GM19438 (cell line): ENCODE measurements around the gene ARHGEF10L.
"Not testable (repeated sequence)": the region's sequence is repeated elsewhere in the genome, so short reads cannot be mapped to it uniquely, and the experiment has no call there.

Experiments
- ATAC-seq: cut with Tn5 transposase; IDR thresholded peaks from one replicate; pipeline ENCODE4 v1.9.1; 2021; ENCODE audit warnings: low read depth; ENCODE audit not compliant: unreplicated experiment

ARHGEF10L gene

DNA sequence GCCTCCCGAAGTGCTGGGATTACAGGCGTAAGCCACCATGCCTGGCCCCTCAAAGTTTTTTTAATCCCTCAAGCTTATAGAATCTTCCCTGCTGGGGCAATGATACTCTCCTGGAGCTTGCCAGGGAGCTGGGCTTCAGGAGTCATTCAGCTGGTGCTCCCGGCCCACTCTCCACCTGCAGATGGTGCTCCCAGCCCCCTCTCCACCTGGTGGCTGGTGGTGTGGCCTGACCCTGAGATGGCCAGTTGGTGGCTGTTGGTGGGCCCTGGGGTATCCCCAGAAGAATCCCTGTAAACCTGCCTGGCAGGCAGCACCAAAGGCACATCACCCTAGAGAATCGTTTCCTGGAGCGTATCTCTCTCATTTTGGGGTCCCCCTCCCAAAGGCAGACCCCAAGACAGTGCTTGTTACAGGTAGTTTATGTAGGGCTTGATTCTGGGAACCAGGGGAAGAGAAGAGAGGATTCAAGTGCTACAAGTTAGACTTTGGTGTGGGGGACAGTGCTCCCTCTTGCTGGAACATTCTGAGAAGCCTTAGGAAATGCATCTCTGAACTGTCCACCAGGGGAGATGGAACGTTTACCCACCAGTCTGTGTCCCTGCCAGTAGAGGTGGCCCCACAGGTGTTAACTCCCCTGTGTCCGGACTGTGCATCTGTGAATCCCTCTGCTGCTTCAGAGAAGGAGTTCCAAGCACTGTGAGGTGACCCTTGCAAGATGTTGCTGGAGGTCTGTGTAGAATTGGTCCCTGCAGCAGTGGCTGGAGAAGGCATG is 186.5 kb downstream of the ARHGEF10L start:
- ATAC-seq = no peak

DNA sequence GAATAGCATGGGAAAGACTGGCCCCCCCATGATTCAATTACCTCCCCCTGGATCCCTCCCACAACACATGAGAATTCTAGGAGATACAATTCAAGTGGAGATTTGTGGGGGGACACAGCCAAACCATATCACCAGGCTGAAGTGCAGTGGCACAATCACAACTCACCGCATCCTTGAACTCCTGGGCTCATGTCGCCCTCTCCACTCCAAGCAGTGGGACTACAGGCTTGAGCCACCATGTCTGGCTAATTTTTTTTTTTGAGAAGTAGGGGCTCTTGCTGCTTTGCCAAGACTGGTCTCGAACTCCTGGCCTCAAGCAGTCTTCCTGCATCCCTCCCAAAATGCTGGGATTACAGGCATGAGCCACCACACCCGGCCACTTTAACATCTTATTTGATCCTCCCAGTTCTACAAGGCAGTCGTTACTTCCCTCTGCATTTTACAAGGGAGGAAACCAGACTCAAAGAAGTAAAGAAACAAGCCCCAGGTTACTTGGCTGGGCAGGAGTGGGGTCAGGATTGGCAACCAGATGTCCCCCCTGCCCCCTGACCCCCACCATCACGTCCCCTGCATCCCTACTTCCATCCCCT is 188.7 kb downstream of the ARHGEF10L start:
- no peak for ATAC-seq

DNA sequence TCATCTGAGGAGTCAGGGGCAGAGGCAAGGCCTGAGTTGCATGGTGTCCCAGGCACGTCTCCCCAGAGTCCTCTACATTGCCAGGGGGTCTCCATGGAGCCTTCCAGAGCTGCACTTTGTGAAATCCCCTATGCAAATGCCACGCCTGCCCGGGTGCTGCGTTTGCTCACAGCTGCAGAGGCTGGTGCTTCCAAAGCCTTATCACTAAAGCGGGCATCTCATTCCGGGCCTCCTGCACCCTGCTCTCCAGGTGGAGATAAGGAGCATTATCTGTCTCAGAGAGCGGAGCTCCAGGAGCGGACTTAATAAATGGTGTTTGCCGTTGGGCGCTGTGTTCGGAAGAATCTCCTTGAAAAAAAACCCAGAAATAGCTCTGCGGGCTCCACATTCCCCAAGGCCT is 189.8 kb downstream of the ARHGEF10L start:
- no peak for ATAC-seq

DNA sequence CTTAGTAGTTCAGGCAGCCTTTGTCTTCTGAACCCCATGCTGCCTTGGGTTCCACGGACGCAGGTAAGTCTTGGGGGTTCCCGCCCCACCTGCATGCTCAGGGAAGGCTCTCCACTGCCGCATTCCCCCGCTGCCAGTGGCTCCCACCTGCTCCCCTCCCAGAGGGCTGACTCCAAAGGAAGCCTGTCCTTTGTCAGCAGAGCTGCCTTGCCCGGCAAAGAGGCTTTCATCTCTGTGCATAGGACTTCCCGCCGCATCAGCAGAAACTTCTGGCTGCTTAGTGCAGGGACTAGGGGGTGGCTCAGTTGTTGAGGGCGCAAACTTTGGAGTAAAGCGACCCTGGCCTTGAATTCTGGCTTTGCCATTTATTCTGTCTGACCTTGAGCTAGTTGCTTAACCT is 190.4 kb downstream of the ARHGEF10L start:
- ATAC-seq = no peak

DNA sequence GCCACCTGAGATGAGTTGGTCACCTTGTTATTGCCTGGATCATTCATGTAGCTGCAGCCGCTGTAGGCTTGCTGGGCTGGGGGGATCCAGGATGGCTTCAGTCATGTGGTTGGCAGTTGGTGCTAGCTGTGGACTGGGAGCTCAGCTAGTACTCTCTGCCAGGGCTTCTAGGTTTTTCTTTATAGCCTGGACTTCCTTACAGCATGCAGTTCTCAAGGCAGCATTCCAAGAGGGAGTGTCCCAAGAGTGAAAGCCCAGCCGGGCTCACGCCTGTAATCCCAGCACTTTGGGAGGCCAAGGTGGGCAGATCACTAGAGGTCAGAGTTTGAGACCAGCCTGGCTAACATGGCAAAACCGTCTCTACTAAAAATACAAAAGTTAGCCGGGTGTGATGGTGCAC is 192.0 kb downstream of the ARHGEF10L start:
- ATAC-seq = no peak

DNA sequence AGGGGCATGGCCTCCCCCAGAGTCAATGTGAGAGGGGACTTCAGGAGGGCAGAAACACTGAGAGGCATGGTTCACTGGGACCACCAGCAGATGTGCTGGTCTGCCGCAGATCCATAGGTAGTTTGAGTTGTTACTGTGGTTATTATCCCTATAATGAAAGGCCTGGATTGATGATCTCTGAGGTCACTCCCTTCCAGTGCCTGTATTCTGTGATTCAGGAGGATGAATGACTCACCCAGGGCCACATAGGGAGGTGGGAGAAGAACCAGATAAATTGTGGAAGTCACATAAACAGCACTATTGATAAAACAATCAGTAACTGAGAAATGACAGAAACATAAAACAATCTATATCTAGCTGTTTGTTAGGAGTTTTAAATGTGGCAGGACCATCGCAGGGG is 193.0 kb downstream of the ARHGEF10L start:
- ATAC-seq = no peak

DNA sequence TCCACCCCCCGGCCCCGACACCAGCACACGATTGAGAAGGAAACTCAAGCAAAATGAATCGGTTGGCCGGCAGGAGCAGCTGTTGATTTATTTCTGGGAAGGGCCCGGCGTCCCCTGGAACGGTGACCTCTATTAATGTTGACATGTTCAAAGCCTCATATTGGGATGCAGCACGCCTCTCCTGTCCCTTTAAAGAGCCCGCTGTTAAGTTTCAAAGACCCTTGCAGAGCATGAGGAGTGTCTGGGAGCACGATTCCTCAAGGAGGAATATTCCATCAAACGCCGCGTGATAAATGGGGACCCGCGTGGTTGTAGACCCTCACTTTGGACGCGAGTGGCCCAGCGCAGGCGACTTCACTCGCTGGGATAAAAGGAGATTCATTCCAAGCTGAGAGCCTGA is 194.2 kb downstream of the ARHGEF10L start:
- no peak for ATAC-seq

DNA sequence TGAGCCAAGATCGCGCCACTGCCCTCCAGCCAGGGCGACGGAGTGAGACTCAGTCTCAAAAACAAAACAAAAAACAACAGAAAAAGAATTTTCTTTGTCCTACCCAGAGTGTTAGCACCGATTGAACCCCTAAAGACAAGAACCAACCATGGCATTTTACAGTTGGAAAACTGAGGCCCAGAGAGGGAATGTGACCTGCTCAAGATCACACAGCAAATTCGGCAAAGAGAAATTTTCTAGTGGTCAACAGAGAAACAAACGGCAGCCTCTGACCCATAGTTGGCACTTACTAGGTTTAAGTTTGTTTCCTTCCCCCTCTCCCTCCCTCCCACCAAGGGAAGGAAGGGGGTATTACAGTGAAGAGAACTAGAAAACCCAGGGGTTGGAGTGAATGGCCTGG is 195.1 kb downstream of the ARHGEF10L start:
- ATAC-seq = no peak

DNA sequence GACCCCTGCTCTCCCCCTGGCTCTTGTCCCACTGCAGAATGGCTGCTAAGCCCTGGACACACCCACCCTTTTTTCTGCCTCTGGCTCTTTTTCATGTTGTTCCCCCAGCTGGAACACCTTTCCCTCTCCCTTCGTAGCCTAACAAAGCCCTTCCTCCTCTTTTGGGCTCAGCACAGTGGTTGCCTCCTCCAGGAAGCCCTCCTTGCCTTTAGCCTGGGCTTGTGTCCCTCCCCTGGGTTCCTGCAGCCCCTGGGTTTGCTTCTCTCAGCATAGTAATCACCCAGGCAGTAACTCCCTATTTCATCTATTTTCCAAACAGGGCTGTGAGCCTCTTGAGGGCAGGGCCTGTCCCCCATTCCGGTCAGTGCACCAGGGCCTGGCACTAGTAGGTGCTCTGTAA is 195.8 kb downstream of the ARHGEF10L start:
- no peak for ATAC-seq

DNA sequence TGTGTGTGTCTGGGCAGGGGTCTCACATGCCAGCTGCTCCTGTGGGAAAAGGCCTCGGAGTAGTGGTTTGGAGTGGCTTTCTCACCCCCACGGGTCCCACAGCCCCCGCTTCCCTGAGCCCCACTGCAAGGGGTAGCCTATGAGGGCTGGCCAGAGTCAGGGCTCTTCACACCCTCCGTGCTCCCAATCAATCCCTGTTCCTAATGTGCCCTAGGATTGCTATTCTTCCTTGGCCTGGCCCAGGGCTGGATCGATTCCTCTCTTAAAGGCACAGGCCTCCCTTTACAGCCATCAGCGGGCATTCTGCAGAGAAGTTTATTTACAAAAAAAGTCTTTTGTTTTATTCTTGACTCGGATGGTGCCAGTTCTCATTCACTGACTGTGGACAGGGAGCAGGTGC is 196.3 kb downstream of the ARHGEF10L start:
- ATAC-seq = no peak

DNA sequence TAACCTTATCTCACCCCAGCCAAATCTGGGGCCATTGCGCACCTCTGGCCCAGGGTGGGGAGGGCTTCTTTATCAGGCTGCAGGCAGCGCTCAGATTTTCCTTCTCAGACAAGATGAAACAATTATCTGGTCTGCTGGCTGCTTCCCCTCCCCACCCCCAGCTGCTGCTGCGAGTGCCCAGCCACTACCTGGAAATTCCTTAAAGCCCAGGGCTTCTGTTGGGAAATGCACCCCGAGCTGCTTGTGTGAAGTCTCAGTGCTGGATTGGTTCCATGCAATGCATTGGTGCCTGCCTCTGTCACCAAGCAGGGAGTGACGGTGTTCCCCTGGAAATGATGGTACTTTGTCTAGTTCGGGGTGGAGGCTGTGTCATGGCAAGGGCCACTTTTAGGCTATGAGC is 197.1 kb downstream of the ARHGEF10L start:
- no peak for ATAC-seq

DNA sequence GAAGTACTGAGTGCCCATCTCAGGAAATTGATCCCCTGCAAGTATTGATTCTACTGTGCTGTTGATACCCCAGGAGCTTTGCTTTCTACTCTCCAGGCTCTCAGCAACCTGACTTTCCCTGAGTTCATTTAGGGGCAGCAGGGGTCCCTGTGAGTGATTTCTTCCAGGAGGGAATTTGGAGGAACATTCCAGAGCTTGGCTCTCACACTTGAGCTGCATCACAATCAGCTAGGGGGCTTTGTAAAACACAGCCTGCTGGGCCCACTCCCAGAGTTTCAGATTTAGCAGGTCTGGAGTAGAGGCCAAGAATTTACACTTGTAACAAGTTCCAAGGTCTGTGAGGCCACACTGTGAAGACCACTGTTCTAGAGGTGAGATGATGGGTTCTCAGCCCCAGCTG is 199.6 kb downstream of the ARHGEF10L start:
- no peak for ATAC-seq

DNA sequence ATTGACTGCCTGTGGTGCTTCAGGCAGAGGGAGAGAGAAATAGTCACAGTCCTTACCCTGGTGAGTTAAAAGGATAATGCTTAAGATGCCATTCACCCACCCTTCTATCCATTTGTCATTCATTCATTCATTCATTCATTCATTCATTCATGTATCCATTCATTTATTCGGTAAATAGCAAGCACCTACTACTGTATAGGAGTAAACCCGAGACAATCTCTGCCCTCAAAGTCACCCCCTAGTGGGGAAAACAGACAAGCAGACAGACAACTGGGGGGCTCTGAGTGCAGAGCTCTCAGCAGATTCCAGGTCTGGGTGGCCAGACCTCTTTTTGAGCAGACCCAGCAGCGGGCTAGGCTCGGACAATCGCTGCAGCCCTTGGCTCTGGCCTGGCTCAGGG is 201.6 kb downstream of the ARHGEF10L start:
- no peak for ATAC-seq

DNA sequence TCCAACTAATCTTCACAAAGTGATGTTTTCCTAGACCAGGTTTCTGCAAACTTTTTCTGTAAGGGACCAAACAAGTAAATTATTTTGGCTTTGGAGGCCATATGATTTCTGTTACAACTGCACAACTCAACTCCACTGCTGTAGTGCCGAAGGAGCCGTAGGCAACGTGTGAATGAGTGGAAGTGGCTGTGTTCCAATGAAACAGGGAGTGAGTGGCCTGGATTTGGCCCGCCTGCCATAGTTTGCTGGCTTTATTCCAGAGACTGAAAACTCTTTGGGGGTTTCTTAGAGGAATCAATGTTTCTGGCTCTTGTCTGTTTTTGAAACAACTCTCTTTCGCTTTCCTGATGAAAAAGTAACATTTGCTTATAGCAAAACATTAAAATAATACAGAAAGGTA is 203.1 kb downstream of the ARHGEF10L start:
- ATAC-seq = no peak

DNA sequence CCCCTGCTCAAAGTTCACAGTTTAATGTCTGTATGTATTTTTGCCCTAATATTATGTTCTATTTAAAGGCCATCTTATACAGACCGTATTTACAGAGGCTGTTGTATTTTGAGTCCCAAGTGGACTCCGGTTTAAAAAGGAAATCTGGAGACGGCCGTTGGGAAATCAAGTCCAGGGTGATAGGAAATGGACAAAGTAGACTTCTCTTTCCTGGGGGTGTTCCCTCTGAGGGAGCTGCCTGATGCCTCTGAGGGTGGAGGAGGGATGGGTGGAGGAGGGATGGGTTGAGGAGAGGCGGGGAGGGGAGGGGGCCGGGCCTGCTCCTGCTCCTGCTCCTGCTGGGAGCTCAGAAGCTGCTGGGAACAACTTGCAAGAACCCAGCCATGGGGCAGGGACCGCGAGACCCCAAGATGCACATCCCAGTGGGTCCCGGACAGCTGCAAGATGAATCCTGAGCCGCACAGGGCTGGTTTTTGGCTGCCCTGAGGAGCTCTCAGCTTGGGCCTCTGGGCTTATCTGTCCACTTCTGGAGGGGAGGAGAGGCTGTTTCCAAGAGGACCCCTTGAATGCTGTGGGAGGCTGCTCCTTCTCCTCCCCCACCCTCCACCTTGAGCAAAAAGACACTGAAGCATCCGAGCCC is 203.6 kb downstream of the ARHGEF10L start:
- no peak for ATAC-seq

DNA sequence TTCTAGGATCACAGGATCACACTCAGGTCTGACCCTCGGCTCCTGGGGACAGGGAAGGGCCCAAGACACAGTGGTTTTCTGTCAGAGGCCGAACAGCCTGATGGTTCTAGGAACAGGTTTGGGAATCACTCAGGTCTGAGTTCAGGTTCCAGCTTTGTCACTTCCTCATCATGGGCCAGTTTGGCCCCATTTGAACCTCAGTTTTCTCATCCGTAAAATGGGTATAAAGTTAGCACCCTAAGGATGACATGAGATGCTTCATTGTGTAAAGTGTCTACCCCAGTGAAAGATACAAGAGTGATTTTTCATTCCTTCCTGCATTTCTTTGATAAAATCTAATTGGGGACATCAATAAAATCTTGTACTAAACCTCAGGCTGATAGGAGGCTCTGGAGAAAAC is 204.4 kb downstream of the ARHGEF10L start:
- ATAC-seq = no peak

DNA sequence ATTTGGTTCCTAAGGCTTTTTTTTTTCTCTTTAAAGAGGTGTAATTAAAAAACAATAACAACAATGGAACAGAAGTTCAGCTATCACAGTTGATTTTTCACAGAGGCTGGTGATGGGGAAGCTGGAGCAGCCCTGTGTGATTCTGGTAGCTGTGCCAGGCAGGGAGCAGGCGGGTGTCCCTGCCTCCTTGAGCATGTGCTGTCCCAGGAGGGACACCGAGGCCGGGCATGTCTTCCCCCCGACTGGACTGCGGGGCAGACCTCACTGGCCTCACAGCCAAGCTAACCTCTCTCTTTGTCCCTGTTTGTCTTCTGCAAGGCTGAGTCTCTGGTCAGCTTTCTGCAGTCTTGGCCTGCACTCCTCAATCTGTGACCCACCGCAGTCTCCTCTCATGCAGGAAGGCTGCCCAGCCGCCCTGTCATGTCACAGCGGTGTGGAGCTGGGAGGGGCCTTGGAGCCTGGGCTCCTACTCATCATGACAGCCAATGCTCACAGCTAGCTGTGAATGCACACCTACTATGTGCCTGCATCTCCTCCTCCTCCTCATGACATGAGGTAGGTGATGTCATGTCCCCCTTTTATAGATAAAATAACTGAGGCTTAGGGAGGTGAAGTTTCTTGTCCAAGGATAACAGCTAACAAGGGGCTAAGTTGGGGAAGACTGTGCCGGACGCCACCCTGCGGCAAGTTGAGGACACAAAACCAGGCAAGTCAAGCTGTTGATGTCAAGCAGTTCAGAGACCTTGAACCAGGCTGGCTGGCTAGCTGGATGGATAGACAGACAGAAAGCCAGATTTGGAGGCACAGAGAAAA is 205.4 kb downstream of the ARHGEF10L start:
- no peak for ATAC-seq

DNA sequence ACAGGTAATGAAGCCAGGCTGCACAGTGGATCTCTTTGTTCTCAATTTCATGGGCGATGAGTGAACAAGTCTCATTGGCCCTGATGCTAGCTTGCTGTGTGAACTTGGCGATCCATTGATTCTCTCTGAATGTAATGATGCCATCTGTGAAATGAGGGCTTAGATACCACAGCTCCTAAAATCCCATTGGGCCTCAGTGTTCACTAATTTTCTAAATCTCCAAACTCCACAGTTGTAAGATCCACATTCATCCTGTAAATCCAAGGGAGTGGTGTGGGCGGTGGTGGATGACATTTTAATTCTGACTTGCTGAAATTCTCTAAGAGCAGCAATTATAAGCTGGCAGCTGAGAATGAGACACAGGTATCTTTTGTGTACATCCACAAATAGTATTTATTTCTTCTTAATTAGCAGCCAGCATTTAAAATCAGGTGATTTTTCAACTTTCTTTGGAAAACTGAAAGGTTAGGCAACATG is 206.0 kb downstream of the ARHGEF10L start:
- no peak for ATAC-seq

DNA sequence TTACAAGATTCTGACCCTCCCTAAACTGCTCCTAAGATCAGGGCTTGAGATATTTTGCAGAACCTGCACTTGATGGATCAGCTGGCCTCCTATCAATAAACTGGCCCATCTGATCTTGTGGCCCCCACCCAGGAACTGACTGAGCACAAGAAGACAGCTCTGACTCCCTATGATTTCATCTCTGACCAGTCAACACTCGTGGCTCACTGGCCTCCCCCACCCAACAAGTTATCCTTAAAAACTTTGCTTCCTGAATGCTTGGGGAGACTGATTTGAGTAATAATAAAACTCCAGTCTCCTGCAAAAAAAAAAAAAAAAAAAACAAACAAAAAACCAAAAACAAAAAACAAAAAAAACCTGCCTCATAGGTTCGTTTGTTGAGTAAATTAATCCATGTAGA is 206.8 kb downstream of the ARHGEF10L start:
- ATAC-seq = not testable (repeated sequence)

DNA sequence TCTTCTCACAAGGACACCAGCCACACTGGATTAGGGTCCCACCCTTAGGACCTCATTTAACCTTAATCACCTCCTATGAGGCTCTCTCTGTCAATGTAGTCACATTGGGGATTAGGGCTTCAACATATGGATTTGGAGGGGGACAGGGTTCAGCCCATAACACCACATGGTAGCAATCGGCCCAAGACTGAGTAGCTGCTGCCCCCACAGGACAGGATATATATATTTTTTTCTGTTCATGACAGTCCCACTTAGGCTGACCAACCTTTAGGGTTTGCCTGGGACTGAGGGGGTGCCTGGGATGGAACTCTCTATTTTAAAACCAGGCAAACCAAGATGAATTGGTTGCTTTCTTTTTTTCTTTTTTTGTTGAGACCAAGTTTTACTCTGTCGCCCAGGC is 207.4 kb downstream of the ARHGEF10L start:
- no peak for ATAC-seq
